Measurements from ENCODE around the gene SPOCD1. TPM values are rescaled to one million over a fixed set of nuclear protein-coding genes. Genes with fewer than 3 reads are reported as not detected.

The SPOCD1 gene
- polyA plus RNA-seq, 1 of the 3 experiments (the other 2 are of a cell fraction) = 10.7 TPM

- TF ChIP-seq REST (IDR thresholded peaks at IDR 0.05; ENCODE audit: low read depth, low read length) (no peak), POLR2AphosphoS5 (IDR thresholded peaks at IDR 0.05; ENCODE audit: low read depth, low read length) (no peak), FOSL2 (IDR thresholded peaks at IDR 0.05; ENCODE audit: borderline replicate concordance, low read depth) (peak; percentile 85), MXI1 (IDR thresholded peaks at IDR 0.05; ENCODE audit: low read depth, low read length) (no peak), NFIC (IDR thresholded peaks at IDR 0.05; ENCODE audit: borderline replicate concordance) (no peak), PBX3 (IDR thresholded peaks at IDR 0.05) (peak; percentile 33), RXRA (IDR thresholded peaks at IDR 0.05; ENCODE audit: borderline replicate concordance, low read depth) (peak; percentile 92; the same call in 1 of the 2 replicates), YY1 (IDR thresholded peaks at IDR 0.05; ENCODE audit: low read depth) (no peak), MEF2A (IDR thresholded peaks at IDR 0.05; ENCODE audit: borderline replicate concordance, low read depth) (no peak), CHD2 (IDR thresholded peaks at IDR 0.05; ENCODE audit: low read length, partially characterized antibody) (no peak), FOXJ3 (CRISPR knock-in tag; IDR thresholded peaks at IDR 0.05) (no peak), TCF12 (IDR thresholded peaks at IDR 0.05) (peak; percentile 57; the same call in 1 of the 2 replicates)
These were observed 17.2 kb downstream of the SPOCD1 start (continued) for GRCh38 chr1:31798433-31799195.

DNA sequence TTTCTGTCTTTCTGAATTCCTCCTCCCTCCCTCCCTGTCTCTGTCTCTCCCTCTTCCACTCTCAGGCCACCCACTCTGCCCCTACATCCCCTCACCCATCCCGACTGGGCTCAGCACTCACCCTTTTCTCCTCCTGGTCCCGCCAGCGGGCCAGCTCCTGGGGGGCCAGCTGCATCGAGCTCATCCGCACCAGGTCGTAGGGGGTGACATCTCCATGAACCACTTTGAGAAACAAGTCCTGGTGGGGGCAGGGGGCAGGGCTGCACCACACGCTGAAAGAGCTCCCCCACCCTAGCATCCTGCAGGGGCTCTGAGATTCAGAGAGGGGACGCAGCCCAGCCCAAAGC lies 17.8 kb downstream of the SPOCD1 start:
- peaks cover 17% of the 10 kb centered on the region for H3K79me2 ChIP-seq (ENCODE audit: insufficient read depth)
- peak overlapping the region; percentile 48; the same call in 1 of the 2 replicates for H2AFZ ChIP-seq (ENCODE audit: low read depth)
- CTCF ChIA-PET = interaction anchor here (0.9 to 7.9 kb wide), 5 partner anchors 8 to 205 kb away, joined by 3 to 62 read pairs (median 9); no protein-coding TSS in a partner anchor

More for the DNA sequence above, 17.8 kb downstream of the SPOCD1 start:
- Histone ChIP-seq H3K4me2 (peak overlapping the region; percentile 94), H3F3A (replicated peaks; ENCODE audit: insufficient read depth) (peaks cover 2% of the 10 kb centered on the region), H3K4me1 (ENCODE audit: control insufficient read depth in 1 of 2, insufficient read depth in 2 of 2, low read depth in 1 of 2, low read length in 1 of 2) (peaks cover 7 to 31% of the 10 kb centered on the region in 2 experiments; a peak in 3 of 4 replicates), H3K9ac (peak overlapping the region; percentile 62), H4K20me1 (ENCODE audit: insufficient read depth) (no peaks in the 10 kb centered on the region), H3K9me2 (no peaks in the 10 kb centered on the region), H3K4me3 (ENCODE audit: low read depth in 2 of 2, low read length in 1 of 2) (peak overlapping the region; percentile 30 to 65; a peak in 3 of 4 replicates), H3K36me3 (replicated peaks in 1 of 2; ENCODE audit: control insufficient read depth in 1 of 2, insufficient read depth in 2 of 2, low read length in 1 of 2) (no peaks in the 10 kb centered on the region), H3K27me3 (ENCODE audit: insufficient read depth) (no peaks in the 10 kb centered on the region), H3K27ac (ENCODE audit: low read depth in 2 of 2, low read length in 1 of 2) (peak overlapping the region in 1 of 2 experiments; percentile 74; a peak in 2 of 4 replicates), H3K9me3 (no peaks in the 10 kb centered on the region)
- POLR2A ChIA-PET = no interaction called here
- 66% methylated on average over 8 of the region's 8 CpGs for WGBS (ENCODE audit: low lambda C conversion rate)
- DNase-seq = no peak
- no peak for TF ChIP-seq TCF12 (IDR thresholded peaks at IDR 0.05)
- TF ChIP-seq RXRA (IDR thresholded peaks at IDR 0.05; ENCODE audit: borderline replicate concordance, low read depth) = no peak
- no peak for TF ChIP-seq TEAD4 (IDR thresholded peaks at IDR 0.05; ENCODE audit: borderline replicate concordance, insufficient read depth)
- TF ChIP-seq, protein P1, sequence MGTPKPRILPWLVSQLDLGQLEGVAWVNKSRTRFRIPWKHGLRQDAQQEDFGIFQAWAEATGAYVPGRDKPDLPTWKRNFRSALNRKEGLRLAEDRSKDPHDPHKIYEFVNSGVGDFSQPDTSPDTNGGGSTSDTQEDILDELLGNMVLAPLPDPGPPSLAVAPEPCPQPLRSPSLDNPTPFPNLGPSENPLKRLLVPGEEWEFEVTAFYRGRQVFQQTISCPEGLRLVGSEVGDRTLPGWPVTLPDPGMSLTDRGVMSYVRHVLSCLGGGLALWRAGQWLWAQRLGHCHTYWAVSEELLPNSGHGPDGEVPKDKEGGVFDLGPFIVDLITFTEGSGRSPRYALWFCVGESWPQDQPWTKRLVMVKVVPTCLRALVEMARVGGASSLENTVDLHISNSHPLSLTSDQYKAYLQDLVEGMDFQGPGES (IDR thresholded peaks at IDR 0.05; ENCODE audit: low read depth, low read length) = no peak
- TF ChIP-seq GATA2 (CRISPR knock-in tag; IDR thresholded peaks at IDR 0.05) = no peak
- TF ChIP-seq, protein P2, sequence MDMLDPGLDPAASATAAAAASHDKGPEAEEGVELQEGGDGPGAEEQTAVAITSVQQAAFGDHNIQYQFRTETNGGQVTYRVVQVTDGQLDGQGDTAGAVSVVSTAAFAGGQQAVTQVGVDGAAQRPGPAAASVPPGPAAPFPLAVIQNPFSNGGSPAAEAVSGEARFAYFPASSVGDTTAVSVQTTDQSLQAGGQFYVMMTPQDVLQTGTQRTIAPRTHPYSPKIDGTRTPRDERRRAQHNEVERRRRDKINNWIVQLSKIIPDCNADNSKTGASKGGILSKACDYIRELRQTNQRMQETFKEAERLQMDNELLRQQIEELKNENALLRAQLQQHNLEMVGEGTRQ (IDR thresholded peaks at IDR 0.05; ENCODE audit: borderline replicate concordance, low read depth, low read length) = no peak
- TF ChIP-seq REST (IDR thresholded peaks at IDR 0.05; ENCODE audit: low read depth, low read length) = no peak
- no peak for TF ChIP-seq MXI1 (IDR thresholded peaks at IDR 0.05; ENCODE audit: low read depth, low read length)
- no peak for TF ChIP-seq RAD21 (IDR thresholded peaks at IDR 0.05; ENCODE audit: low read length)
- no peak for TF ChIP-seq ELF1 (IDR thresholded peaks at IDR 0.05)
- no peak for TF ChIP-seq TAF1 (IDR thresholded peaks at IDR 0.05; ENCODE audit: borderline replicate concordance, low read depth, low read length)
- no peak for TF ChIP-seq EZH2phosphoT487 (IDR thresholded peaks at IDR 0.05; ENCODE audit: borderline replicate concordance, low read depth)

All from SK-N-SH (cell line).